NCI-H1417 treated with DMSO at 0.1 percent for 48 hours (cell line): ENCODE results near the gene GP1BB.

Experiments used
- DNase-seq: peaks from one replicate; lab custom pipeline; 2025; lab: John Stamatoyannopoulos, UW

The GP1BB gene

GRCh38 chr22:19766511-19767426, 43.4 kb downstream of the GP1BB start:
- DNase-seq, result no peak

DNA sequence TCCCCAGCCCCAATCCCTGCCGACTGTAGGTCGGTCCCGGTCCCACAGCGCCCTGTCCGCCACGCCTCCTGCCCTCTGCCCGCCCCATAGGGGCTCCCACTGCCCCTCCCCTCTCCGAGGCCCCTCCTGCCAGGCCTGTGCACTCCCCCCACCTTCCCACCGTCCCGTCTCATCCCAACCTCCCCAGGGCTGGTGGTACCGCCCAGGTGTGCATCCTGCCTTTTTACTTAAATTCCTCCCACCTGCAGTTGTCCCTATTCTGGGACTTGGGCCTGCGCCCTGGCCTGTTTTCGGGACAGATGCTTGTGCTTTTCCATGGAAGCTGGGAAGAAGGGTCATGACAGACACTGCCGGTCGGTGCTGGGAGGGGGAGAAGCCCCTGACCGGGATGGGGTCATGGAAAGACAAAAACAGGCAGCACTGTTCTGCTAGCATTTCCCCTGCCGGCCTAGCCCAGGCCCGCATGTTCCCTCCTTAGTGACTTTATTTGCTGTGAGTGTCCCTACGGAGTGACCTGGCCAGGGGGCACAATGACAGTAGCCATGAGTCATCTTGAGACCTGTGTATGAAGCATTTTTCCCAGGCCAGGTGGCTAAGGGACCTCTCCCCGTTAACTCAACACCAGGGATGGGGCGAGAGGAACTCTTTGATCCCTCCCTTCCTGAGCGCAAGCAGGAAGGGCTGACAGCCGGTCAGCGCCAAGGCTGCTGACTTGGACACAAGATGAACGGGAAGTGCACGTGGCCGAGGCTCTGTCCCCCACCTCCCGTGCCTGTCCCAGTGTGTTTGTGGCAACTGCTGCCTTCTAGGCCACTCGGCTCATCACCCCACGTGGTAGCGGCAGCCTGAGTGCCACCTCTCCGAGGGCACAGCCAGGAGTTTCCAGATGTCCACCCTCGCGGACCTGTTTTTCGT, 44.3 kb downstream of the GP1BB start:
- DNase-seq, result no peak

DNA sequence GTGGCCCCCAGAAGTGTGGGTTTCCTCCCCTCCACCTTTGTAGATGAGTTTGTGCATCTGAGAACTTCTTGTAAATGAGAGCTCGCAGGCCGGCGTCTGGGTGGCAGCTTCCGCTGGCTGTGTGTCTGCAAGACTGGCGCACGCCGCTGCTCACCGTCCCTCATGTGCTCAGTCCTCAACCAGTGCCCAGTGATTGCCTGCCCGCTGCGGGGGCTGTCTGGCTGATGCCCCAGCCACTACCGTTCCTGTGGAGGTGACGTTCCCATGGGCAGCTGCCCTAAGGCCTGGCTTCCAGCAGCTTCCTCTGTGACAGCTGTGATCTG, 46.0 kb downstream of the GP1BB start:
- DNase-seq, result no peak

GRCh38 chr22:19770349-19771220, 47.2 kb downstream of the GP1BB start:
- DNase-seq, result no peak

DNA sequence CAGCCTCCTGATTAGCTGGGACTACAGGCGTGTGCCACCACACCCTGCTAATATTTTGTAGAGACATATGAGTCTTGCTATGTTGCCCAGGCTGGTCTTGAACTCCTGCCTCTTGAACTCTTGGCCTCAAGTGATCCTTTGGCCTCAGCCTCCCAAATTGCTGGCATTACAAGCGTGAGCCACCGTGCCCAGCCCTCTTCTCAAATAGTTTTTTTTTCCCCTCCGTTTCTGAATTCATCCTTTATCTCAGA, 49.0 kb downstream of the GP1BB start:
- DNase-seq, result no peak

GRCh38 chr22:19772673-19773469, 49.5 kb downstream of the GP1BB start:
- no peak for DNase-seq

DNA sequence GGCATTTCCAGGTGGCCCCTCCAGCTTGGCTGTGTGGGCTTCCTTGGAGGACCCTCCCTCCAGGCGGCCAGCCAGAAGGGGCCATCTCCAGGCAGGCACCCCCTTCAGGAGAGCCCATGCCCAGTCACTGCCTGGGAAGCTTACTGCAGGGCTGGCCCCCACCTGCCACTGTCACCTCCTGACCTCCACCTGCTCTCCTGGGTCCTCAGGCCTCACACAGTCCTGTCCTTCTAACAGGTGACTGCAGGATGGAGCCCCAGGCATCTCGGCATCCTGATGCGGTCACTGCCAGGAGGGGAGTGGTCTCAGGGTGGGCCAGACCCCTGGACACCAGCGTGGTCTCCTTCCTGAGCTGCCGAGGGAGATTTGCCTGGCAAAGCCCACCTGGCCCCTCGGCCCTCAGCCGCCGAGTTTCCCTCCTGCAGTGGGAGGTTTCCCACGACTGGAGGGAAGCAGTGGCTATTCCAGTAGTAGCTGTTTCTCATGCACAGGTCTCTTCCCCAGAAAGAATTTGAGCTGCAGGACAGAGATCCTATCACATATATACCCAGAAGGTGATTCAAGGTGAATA, 50.2 kb downstream of the GP1BB start:
- no peak for DNase-seq
